GM23338 (cell line): ENCODE data around the gene RHCG. TPM values are rescaled to one million over a fixed set of nuclear protein-coding genes. Genes with fewer than 3 reads are reported as not detected.

Experiments used
- ATAC-seq: fragments of 200-7000 bp; cut with Tn5 transposase; 3 replicates; pipeline ENCODE4 v1.9.1; 2020
- DNase-seq: peaks from one replicate; pipeline ENCODE4 v3.0.0-alpha.2; 2015; ENCODE audit warnings: low spot score
- H2AFZ ChIP-seq: fragments of 200-600 bp; sonication (generic); 2 replicates; pipeline ENCODE4 v1.8.0; 2016; ENCODE audit warnings: antibody characterized with exemption, mild to moderate bottlenecking, moderate library complexity
- H3F3A ChIP-seq: fragments of 200-600 bp; sonication (generic); replicated peaks from 2 replicates; pipeline ENCODE4 v1.8.0; 2017; ENCODE audit warnings: antibody characterized with exemption, mixed run types, low read depth
- H3K27ac ChIP-seq: fragments of 200-600 bp; sonication (generic); 2 replicates; pipeline ENCODE4 v1.6.1; 2016; ENCODE audit warnings: low read depth
- H3K27me3 ChIP-seq: fragments of 200-600 bp; sonication (generic); 2 replicates; pipeline ENCODE4 v1.8.0; 2016; ENCODE audit warnings: mild to moderate bottlenecking, mixed run types, moderate library complexity; ENCODE audit not compliant: insufficient read depth
- H3K36me3 ChIP-seq: fragments of 200-600 bp; sonication (generic); 2 replicates; pipeline ENCODE4 v1.8.0; 2016; ENCODE audit warnings: mild to moderate bottlenecking; ENCODE audit not compliant: insufficient read depth
- H3K4me1 ChIP-seq: fragments of 200-600 bp; sonication (generic); 2 replicates; pipeline ENCODE4 v1.8.0; 2016; ENCODE audit warnings: mild to moderate bottlenecking, moderate library complexity; ENCODE audit not compliant: insufficient read depth
- H3K4me2 ChIP-seq: fragments of 200-600 bp; sonication (generic); 2 replicates; pipeline ENCODE4 v1.7.1; 2017; ENCODE audit warnings: mixed run types
- H3K4me3 ChIP-seq: fragments of 200-600 bp; sonication (generic); 2 replicates; pipeline ENCODE4 v1.6.1; 2016; ENCODE audit warnings: mixed run types
- H3K79me2 ChIP-seq: fragments of 200-600 bp; sonication (generic); replicated peaks from 2 replicates; pipeline ENCODE4 v1.8.0; 2017; ENCODE audit warnings: mild to moderate bottlenecking; ENCODE audit not compliant: insufficient read depth
- H3K9me2 ChIP-seq: fragments of 200-600 bp; sonication (generic); 2 replicates; pipeline ENCODE4 v1.8.0; 2017; ENCODE audit not compliant: insufficient read depth
- H4K20me1 ChIP-seq: fragments of 200-600 bp; sonication (generic); replicated peaks from 2 replicates; pipeline ENCODE4 v1.8.0; 2017; ENCODE audit warnings: mild to moderate bottlenecking; ENCODE audit not compliant: insufficient read depth
- H3K27ac Mint-ChIP-seq: 2 replicates; pipeline ENCODE4 v1.8.0; 2020; ENCODE audit warnings: inconsistent platforms, mild to moderate bottlenecking, moderate library complexity, mixed read lengths
- H3K27me3 Mint-ChIP-seq: 3 replicates; pipeline ENCODE4 v1.8.0; 2022; ENCODE audit warnings: low read depth, mild to moderate bottlenecking, moderate library complexity, mixed read lengths, inconsistent platforms; ENCODE audit not compliant: insufficient read depth, poor library complexity
- H3K36me3 Mint-ChIP-seq: 3 replicates; pipeline ENCODE4 v1.8.0; 2021; ENCODE audit warnings: low read depth, mild to moderate bottlenecking, inconsistent platforms, moderate library complexity, mixed read lengths
- H3K4me1 Mint-ChIP-seq: 3 replicates; pipeline ENCODE4 v1.8.0; 2020; ENCODE audit warnings: mild to moderate bottlenecking, inconsistent platforms, mixed read lengths
- H3K4me3 Mint-ChIP-seq: 3 replicates; pipeline ENCODE4 v1.8.0; 2021; ENCODE audit warnings: moderate library complexity, mild to moderate bottlenecking, inconsistent platforms, mixed read lengths
- H3K9me3 Mint-ChIP-seq: 3 replicates; pipeline ENCODE4 v1.8.0; 2020; ENCODE audit warnings: moderate library complexity, mild to moderate bottlenecking, inconsistent platforms, mixed read lengths
- CREB1 ChIP-seq: fragments of 250-450 bp; sonication (Bioruptor Pico); IDR thresholded peaks from 2 replicates; pipeline ENCODE4 v1.5.0; 2020; ENCODE audit warnings: low read depth, mild to moderate bottlenecking, moderate library complexity
- CTCF ChIP-seq, 2 experiments: fragments of 200-600 bp in 1 of 2; sonication (generic) in 1 of 2; conservative IDR thresholded peaks; 2 replicates each; pipeline versions ENCODE4 v1.5.1 to v1.6.1; 2016 to 2017; ENCODE audit warnings: antibody characterized with exemption in 2 of 2, low read depth in 2 of 2, mild to moderate bottlenecking in 2 of 2, moderate library complexity in 1 of 2
- EZH2phosphoT487 ChIP-seq: fragments of 200-600 bp; sonication (generic); IDR thresholded peaks from one replicate; pipeline ENCODE4 v1.8.1; 2018; ENCODE audit warnings: antibody characterized with exemption; ENCODE audit not compliant: unreplicated experiment
- JUNB ChIP-seq: IDR thresholded peaks from one replicate; pipeline ENCODE4 v1.6.1; 2016; ENCODE audit warnings: antibody characterized with exemption; ENCODE audit not compliant: unreplicated experiment
- POLR2AphosphoS5 ChIP-seq: IDR thresholded peaks from 2 replicates; pipeline ENCODE4 v1.6.1; 2016; ENCODE audit warnings: antibody characterized with exemption, low read depth
- REST ChIP-seq: IDR thresholded peaks from one replicate; pipeline ENCODE4 v1.6.1; 2018; ENCODE audit warnings: antibody characterized with exemption; ENCODE audit not compliant: unreplicated experiment
- STAT1 ChIP-seq: IDR thresholded peaks from one replicate; pipeline ENCODE4 v1.6.1; 2016; ENCODE audit warnings: antibody characterized with exemption; ENCODE audit not compliant: unreplicated experiment
- ZNF114 ChIP-seq: fragments of 250-450 bp; sonication (Bioruptor Pico); IDR thresholded peaks from 2 replicates; pipeline ENCODE4 v1.5.0; 2020; ENCODE audit warnings: mild to moderate bottlenecking, moderate library complexity
- ZNF331 ChIP-seq: fragments of 250-450 bp; sonication (Bioruptor Pico); IDR thresholded peaks from 2 replicates; pipeline ENCODE4 v1.5.0; 2020; ENCODE audit warnings: low read depth, mild to moderate bottlenecking, moderate library complexity
- polyA plus RNA-seq: library from polyadenylated mRNA; unstranded; fragments of >200 nt; fragmentation: Nextera tagmentation; extraction: Ambion mirVana; gene quantifications from 2 replicates; pipeline ENCODE4 v1.2.1, GENCODE V29; 2016
- total RNA-seq: library from RNA; depleted of rRNA; stranded (reverse); fragments of >200 nt; shearing (Covaris generic); gene quantifications from 2 replicates; pipeline ENCODE4 v1.2.3, GENCODE V29; 2014
- TF ChIP-seq, protein P1 (sequence below): fragments of 250-450 bp; sonication (Bioruptor Pico); IDR thresholded peaks from 2 replicates; pipeline ENCODE4 v1.5.0; 2020; ENCODE audit warnings: mild to moderate bottlenecking, moderate library complexity

The RHCG gene
- total and polyA plus RNA-seq, 2 experiments from 2014 or later: 0.21 to 0.63 TPM

DNA sequence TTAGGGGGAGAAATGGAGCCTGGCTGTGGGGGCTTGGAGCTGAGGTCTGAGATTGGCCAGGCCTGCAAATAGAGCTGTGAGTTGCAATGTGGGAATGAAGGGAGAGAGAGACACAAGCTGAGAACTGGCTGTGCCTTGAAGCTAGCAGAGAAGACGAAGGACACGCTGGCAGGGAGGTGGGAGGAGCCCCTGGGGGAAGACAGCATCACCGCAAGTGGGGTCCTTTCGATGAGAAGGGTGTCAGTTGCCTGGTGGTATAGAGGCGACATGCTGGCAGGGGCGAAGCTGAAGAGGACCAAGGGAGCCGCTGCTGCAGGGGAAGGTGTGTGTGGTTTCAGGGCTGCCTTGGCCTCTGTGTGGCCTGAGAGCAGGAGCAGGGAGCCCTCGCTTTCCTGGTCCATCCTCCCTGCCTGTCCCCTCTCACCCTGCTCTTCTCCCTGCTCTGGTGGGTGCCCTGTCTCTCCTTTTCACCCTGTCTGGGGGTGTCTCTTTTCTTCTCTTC is 5.5 kb downstream of the RHCG start (continued):
- TF ChIP-seq REST (no peak), ZNF331 (no peak), STAT1 (no peak), JUNB (no peak)

GRCh38 chr15:89490081-89490813 is 6.1 kb downstream of the RHCG start:
- no peak overlapping the region for H3K27ac Mint-ChIP-seq
- no peak for ATAC-seq
- H3K27me3 ChIP-seq: peaks cover 14% of the 10 kb centered on the region
- no peaks in the 10 kb centered on the region for H3F3A ChIP-seq
- no peaks in the 10 kb centered on the region for H3K9me3 Mint-ChIP-seq
- no peaks in the 10 kb centered on the region for H3K36me3 ChIP-seq
- no peak overlapping the region for H3K4me3 Mint-ChIP-seq
- no peak for DNase-seq
- peaks cover 16% of the 10 kb centered on the region for H3K27me3 Mint-ChIP-seq
- 0 out of 2 replicates have a peak, but pooled peaks cover 3% of the 10 kb centered on the region for H3K4me1 ChIP-seq
- peaks cover 5% of the 10 kb centered on the region for H3K4me1 Mint-ChIP-seq
- H3K4me2 ChIP-seq: no peak overlapping the region
- no peaks in the 10 kb centered on the region for H3K79me2 ChIP-seq
- H4K20me1 ChIP-seq: no peaks in the 10 kb centered on the region; the same call in 1 of the 2 replicates
- no peak overlapping the region for H3K4me3 ChIP-seq
- no peaks in the 10 kb centered on the region for H3K9me2 ChIP-seq
- no peak overlapping the region for H2AFZ ChIP-seq
- no peaks in the 10 kb centered on the region for H3K36me3 Mint-ChIP-seq
- H3K27ac ChIP-seq: no peak overlapping the region
- TF ChIP-seq, protein P1, sequence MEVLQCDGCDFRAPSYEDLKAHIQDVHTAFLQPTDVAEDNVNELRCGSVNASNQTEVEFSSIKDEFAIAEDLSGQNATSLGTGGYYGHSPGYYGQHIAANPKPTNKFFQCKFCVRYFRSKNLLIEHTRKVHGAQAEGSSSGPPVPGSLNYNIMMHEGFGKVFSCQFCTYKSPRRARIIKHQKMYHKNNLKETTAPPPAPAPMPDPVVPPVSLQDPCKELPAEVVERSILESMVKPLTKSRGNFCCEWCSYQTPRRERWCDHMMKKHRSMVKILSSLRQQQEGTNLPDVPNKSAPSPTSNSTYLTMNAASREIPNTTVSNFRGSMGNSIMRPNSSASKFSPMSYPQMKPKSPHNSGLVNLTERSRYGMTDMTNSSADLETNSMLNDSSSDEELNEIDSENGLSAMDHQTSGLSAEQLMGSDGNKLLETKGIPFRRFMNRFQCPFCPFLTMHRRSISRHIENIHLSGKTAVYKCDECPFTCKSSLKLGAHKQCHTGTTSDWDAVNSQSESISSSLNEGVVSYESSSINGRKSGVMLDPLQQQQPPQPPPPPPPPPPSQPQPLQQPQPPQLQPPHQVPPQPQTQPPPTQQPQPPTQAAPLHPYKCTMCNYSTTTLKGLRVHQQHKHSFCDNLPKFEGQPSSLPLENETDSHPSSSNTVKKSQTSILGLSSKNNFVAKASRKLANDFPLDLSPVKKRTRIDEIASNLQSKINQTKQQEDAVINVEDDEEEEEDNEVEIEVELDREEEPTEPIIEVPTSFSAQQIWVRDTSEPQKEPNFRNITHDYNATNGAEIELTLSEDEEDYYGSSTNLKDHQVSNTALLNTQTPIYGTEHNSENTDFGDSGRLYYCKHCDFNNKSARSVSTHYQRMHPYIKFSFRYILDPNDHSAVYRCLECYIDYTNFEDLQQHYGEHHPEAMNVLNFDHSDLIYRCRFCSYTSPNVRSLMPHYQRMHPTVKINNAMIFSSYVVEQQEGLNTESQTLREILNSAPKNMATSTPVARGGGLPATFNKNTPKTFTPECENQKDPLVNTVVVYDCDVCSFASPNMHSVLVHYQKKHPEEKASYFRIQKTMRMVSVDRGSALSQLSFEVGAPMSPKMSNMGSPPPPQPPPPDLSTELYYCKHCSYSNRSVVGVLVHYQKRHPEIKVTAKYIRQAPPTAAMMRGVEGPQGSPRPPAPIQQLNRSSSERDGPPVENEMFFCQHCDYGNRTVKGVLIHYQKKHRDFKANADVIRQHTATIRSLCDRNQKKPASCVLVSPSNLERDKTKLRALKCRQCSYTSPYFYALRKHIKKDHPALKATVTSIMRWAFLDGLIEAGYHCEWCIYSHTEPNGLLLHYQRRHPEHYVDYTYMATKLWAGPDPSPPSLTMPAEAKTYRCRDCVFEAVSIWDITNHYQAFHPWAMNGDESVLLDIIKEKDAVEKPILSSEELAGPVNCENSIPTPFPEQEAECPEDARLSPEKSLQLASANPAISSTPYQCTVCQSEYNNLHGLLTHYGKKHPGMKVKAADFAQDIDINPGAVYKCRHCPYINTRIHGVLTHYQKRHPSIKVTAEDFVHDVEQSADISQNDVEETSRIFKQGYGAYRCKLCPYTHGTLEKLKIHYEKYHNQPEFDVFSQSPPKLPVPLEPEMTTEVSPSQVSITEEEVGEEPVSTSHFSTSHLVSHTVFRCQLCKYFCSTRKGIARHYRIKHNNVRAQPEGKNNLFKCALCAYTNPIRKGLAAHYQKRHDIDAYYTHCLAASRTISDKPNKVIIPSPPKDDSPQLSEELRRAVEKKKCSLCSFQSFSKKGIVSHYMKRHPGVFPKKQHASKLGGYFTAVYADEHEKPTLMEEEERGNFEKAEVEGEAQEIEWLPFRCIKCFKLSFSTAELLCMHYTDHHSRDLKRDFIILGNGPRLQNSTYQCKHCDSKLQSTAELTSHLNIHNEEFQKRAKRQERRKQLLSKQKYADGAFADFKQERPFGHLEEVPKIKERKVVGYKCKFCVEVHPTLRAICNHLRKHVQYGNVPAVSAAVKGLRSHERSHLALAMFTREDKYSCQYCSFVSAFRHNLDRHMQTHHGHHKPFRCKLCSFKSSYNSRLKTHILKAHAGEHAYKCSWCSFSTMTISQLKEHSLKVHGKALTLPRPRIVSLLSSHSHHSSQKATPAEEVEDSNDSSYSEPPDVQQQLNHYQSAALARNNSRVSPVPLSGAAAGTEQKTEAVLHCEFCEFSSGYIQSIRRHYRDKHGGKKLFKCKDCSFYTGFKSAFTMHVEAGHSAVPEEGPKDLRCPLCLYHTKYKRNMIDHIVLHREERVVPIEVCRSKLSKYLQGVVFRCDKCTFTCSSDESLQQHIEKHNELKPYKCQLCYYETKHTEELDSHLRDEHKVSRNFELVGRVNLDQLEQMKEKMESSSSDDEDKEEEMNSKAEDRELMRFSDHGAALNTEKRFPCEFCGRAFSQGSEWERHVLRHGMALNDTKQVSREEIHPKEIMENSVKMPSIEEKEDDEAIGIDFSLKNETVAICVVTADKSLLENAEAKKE (CRISPR knock-in tag): no peak
- TF ChIP-seq STAT1 (no peak), EZH2phosphoT487 (no peak), ZNF114 (CRISPR knock-in tag) (no peak), CREB1 (CRISPR knock-in tag) (no peak), POLR2AphosphoS5 (no peak), CTCF (conservative IDR thresholded peaks at IDR 0.05; ENCODE audit: low read depth in 2 of 2) (no peak), JUNB (no peak)
